WI38 (cell line): ENCODE measurements around the gene PFN2.
"Not testable (repeated sequence)": the region's sequence is repeated elsewhere in the genome, so short reads cannot be mapped to it uniquely, and the experiment has no call there.

ENCODE experiments used
- H3K4me3 ChIP-seq: 2 replicates; pipeline ENCODE4 v1.5.1; 2011; ENCODE audit warnings: low read depth, mild to moderate bottlenecking, control low read depth, low read length
- TF ChIP-seq, protein P1 (sequence below): IDR thresholded peaks from 2 replicates; pipeline ENCODE4 v1.5.1; 2012; ENCODE audit warnings: low read depth, mild to moderate bottlenecking, control low read depth, low read length

Gene PFN2

DNA sequence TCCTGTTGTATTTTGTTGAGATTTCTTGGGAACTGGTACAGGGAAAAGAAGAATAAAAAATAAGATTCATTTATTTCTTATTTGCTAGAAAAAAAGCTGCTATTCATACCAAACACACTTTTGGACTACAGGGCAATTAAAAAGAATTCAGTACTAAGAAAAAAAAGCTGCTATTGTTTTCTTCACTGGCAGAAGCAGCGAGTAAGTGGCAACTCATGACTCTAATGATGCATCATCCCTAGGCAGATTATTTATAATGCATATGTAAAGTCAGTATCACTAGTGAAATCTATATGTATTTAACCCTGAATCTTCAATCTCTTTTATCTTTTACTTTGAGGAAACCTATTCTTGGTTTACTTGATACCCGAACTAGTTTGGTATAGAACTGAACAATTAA, 15.2 kb downstream of the PFN2 start:
- TF ChIP-seq, protein P1, sequence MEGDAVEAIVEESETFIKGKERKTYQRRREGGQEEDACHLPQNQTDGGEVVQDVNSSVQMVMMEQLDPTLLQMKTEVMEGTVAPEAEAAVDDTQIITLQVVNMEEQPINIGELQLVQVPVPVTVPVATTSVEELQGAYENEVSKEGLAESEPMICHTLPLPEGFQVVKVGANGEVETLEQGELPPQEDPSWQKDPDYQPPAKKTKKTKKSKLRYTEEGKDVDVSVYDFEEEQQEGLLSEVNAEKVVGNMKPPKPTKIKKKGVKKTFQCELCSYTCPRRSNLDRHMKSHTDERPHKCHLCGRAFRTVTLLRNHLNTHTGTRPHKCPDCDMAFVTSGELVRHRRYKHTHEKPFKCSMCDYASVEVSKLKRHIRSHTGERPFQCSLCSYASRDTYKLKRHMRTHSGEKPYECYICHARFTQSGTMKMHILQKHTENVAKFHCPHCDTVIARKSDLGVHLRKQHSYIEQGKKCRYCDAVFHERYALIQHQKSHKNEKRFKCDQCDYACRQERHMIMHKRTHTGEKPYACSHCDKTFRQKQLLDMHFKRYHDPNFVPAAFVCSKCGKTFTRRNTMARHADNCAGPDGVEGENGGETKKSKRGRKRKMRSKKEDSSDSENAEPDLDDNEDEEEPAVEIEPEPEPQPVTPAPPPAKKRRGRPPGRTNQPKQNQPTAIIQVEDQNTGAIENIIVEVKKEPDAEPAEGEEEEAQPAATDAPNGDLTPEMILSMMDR = no peak
- H3K4me3 ChIP-seq = no peak overlapping the region

DNA sequence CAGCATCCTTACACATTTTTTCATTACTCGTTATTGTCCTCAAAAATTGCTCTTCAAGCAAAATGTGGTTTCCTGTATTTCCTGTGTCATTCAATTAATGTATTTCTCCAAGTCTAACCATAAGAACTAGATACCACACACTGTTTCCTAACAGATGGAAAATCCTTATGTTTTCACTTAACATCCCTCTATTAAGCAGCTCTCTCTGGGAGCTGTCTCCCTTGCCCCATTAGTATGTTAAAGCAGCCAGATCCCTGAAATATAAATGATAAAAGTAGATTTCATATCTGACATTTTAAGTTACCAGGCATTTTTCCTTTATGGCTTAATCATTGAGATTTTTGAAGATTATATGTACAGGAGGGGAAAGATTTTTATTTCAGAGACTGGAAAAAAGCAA, 15.9 kb downstream of the PFN2 start:
- TF ChIP-seq, protein P1 = no peak
- no peak overlapping the region for H3K4me3 ChIP-seq

DNA sequence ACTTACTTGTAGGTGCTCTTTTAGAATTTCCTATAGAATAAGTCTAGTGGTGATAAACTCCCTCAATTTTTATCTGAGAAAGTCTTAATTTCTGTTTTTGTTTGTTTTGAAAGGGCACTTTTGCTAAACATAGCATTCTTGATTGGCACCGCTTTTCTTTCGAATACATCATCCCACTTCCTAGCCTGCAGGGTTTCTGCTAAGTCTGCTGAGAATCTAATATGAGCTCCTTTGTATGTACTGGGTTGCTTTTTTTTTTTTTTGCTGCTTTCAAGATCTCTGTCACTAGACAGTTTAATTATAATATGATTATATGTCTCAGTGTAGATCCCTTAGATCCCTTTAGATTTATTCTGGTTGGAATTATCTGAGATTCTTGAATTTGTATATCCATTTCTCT, 21.5 kb downstream of the PFN2 start:
- no peak overlapping the region for H3K4me3 ChIP-seq
- TF ChIP-seq, protein P1 = no peak

DNA sequence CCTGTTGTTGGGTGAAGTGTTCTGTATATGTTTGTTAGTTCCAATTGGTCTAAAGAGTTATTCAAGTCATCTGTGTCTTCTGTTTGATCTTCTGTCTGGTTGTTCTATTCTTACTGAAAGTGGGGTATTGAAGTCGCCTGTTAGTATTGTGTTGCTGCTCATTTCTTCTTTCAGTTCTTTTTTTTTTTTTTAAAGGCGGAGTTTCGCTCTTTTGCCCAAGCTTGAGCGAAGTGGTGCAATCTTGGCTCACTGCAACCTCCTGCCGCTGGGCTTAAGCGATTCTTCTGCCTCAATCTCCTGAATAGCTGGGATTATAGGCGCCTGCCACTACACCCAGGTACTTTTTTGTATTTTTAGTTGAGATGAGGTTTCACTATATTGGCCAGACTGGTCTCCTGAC, 23.5 kb downstream of the PFN2 start:
- TF ChIP-seq, protein P1 = no peak
- H3K4me3 ChIP-seq = no peak overlapping the region

DNA sequence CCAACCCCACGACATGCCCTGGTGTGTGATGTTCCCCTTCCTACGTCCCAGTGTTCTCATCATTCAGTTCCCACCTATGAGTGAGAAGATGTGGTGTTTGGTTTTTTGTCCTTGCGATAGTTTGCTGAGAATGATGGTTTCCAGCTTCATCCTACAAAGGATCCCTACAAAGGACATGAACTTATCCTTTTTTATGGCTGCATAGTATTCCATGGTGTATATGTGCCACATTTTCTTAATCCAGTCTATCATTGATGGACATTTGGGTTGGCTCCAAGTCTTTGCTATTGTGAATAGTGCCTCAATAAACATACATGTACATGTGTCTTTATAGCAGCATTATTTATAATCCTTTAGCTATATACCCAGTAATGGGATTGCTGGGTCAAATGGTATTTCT, 26.7 kb downstream of the PFN2 start:
- H3K4me3 ChIP-seq = not testable (repeated sequence)

DNA sequence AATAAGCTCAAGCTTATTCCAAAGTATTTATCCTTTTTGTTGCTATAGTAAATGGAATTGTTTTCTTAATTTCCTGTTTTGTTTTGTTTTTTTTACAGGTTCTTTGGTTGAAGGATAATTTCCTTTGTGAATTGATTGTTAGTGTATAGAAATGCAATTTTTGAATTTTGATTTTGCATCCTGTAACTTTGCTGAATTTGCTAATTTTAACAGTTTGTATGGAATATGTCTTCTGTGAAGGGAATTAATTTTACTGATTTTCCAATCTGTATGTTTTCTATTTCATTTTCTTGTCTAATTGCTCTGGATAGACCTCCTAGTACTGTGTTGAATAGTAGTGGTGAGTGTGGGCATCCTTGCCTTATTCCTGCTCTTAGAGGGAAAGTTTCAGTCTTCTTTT, 28.3 kb downstream of the PFN2 start:
- H3K4me3 ChIP-seq = no peak overlapping the region
- TF ChIP-seq, protein P1 = no peak

DNA sequence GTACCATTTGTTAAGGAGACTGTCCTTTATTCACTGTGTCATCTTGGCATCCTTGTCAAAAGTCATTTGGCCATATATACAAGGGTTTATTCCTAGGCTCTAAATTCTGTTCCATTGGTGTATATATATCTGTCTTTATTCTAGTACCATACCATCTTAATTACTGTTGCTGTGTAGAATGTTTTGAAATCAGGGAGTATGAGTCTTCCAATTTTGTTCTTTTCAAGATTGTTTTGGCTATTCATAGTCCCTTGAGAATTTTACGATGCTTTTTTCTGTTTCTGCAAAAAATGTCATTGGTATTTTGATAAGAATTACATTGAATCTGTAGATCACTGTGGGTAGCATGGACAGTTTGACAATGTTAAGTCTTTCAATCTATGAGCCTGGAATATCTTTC, 28.7 kb downstream of the PFN2 start:
- TF ChIP-seq, protein P1 = no peak
- no peak overlapping the region for H3K4me3 ChIP-seq

DNA sequence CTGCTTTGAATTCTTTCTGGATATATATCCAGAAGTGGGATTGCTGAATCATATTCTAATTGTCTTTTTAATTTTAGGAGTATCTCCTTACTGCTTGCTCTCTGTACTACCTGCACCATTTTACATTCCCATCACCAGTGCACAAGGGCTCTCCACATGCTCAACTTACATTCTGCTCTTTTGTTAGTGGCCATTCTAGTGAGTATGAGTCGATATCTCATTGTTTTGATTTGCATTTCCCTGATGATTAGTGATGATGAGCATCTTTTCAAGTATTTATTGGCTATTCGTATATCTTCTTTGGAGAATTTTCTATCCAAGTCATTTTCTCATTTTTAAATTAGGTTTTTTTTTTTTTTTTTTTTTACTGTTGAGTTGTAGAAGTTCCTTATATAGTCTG, 29.5 kb downstream of the PFN2 start:
- H3K4me3 ChIP-seq = no peak overlapping the region
- TF ChIP-seq, protein P1 = no peak

DNA sequence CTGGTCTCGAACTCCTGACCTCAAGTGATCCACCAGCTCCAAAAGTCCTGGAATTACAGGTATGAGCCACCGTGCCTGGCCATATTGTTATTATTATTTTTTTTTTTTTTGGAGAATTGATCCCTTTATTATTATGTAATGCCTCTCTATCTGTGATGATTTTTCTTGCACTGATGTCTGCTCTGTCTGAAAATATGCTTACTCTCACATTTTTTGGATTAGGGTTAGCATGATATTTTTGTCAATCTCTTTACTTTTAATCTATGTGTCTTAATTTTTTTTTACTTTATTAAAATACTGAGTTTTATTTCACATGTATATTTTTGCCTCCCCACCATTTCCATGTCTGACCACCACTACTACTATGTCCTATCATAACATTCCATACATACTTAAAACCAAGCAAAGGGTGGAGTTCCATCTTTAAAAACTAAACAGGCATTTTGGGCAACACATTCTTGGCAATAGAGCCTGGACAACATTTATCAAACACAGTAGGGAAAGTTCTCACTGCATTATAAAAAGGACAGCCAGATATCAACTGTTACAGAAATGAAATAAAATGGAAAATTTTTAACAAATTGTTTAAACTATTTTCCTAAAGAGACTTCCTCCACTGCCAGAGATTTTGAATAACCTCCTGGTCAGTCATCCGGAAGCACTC, 32.2 kb downstream of the PFN2 start:
- H3K4me3 ChIP-seq = not testable (repeated sequence)
